Type B pancreatic cell (in vitro differentiated cells): Measurements from ENCODE around the gene EPHX1. TPM values are rescaled to one million over a fixed set of nuclear protein-coding genes. Genes with fewer than 3 reads are reported as not detected.

Experiments
- DNase-seq: peaks from one replicate; pipeline ENCODE4 v3.0.0; 2021; ENCODE audit warnings: mixed read lengths; ENCODE audit not compliant: unreplicated experiment; ENCODE audit errors: extremely low spot score
- H3K27ac Mint-ChIP-seq: 2 replicates; pipeline ENCODE4 v1.8.0; 2021; ENCODE audit warnings: mild to moderate bottlenecking, mixed read lengths
- H3K27me3 Mint-ChIP-seq: 2 replicates; pipeline ENCODE4 v1.8.0; 2021; ENCODE audit warnings: mixed read lengths
- H3K36me3 Mint-ChIP-seq: 2 replicates; pipeline ENCODE4 v1.8.0; 2021; ENCODE audit warnings: mixed read lengths
- H3K4me1 Mint-ChIP-seq: one replicate; pipeline ENCODE4 v1.8.0; 2021; ENCODE audit warnings: mixed read lengths; ENCODE audit not compliant: unreplicated experiment
- H3K4me3 Mint-ChIP-seq: 2 replicates; pipeline ENCODE4 v1.8.0; 2021; ENCODE audit warnings: mild to moderate bottlenecking, mixed read lengths
- H3K9me3 Mint-ChIP-seq: 2 replicates; pipeline ENCODE4 v1.8.0; 2021; ENCODE audit warnings: mixed read lengths
- total RNA-seq: library from RNA; stranded (reverse); gene quantifications from 2 replicates; pipeline ENCODE4 v1.2.1, GENCODE V29; 2021; ENCODE audit warnings: low replicate concordance
- TF ChIP-seq, protein P1 (sequence below): fragments of 200-600 bp; sonication (generic); conservative IDR thresholded peaks from 2 replicates; pipeline ENCODE4 v1.5.0; 2021; ENCODE audit warnings: antibody characterized with exemption, mild to moderate bottlenecking

EPHX1 gene
- total RNA-seq, 1 donor from 2014 or later, result 65.2 TPM

DNA sequence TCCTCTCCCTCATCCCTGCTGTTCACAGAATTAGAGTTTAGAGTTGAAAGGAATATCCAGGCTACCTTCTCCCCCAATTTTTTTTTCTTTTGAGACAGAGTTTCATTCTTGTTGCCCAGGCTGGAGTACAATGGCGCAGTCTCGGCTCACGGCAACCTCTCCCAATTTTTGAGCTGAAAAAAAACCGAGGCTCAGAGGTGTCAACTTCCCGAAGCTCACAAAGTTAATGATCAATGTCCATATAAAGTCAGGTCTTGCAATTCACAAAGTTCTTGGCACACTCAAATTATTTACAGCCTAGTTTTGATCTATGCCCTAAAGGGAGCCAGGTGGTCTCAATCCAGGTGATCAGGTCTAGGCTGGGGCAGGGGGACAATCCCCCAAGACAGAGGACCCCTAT is 79.8 kb downstream of the EPHX1 start:
- no peak for DNase-seq
- Mint-ChIP-seq H3K27me3 (peaks cover 12% of the 10 kb centered on the region), H3K27ac (no peak overlapping the region), H3K4me1 (peaks cover 11% of the 10 kb centered on the region), H3K4me3 (no peak overlapping the region), H3K36me3 (no peaks in the 10 kb centered on the region), H3K9me3 (no peaks in the 10 kb centered on the region)
- TF ChIP-seq, protein P1, sequence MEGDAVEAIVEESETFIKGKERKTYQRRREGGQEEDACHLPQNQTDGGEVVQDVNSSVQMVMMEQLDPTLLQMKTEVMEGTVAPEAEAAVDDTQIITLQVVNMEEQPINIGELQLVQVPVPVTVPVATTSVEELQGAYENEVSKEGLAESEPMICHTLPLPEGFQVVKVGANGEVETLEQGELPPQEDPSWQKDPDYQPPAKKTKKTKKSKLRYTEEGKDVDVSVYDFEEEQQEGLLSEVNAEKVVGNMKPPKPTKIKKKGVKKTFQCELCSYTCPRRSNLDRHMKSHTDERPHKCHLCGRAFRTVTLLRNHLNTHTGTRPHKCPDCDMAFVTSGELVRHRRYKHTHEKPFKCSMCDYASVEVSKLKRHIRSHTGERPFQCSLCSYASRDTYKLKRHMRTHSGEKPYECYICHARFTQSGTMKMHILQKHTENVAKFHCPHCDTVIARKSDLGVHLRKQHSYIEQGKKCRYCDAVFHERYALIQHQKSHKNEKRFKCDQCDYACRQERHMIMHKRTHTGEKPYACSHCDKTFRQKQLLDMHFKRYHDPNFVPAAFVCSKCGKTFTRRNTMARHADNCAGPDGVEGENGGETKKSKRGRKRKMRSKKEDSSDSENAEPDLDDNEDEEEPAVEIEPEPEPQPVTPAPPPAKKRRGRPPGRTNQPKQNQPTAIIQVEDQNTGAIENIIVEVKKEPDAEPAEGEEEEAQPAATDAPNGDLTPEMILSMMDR, result no peak

DNA sequence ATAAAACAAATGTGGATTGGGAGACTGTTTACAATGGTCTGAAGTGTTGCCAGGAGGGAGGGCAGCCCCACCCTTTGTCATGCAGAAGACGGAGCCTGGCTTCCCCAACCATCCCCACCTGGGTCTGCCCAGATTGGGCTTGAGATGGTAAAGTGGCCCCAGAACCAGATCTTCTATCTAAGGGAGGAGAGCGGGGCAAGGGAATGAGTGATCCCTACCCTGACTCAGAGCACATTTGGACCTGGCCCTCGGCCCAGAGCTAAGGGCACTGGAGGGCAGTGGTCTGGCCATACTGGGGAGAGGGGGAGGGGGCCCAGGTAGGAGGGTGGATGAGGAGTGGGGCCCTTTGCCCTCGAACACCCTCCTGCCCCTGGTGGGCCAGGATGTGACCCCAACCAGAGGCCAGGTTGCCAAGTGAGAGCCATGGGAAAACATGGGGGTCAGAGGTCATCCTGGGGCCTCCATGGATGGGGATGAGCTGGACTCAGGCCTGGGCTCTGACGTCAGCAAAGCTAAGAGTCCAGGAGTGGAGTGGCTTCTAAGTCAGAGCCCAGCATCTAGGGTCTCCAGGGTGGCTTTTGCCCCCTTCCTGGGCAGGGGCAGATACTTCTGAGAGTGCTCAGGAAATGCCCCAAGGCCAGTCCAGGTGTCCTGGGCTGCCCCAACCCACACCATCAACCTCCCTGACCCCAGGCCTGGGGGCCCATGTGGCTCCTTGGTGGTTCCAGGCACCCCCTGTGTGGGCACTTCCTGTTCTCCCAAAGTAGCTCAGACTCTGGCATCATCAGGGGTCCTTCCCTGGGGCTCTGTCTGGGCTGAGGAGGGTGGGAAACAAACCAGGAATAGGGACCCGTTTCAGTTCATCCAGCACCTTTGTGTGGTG is 80.7 kb downstream of the EPHX1 start:
- Mint-ChIP-seq H3K9me3 (no peaks in the 10 kb centered on the region), H3K27me3 (peaks cover 12% of the 10 kb centered on the region), H3K4me1 (peaks cover 11% of the 10 kb centered on the region), H3K4me3 (no peak overlapping the region), H3K36me3 (no peaks in the 10 kb centered on the region), H3K27ac (no peak overlapping the region)
- DNase-seq, result no peak
- TF ChIP-seq, protein P1, result no peak

GRCh38 chr1:225891229-225891972 is 81.5 kb downstream of the EPHX1 start:
- H3K36me3 Mint-ChIP-seq, result no peaks in the 10 kb centered on the region
- DNase-seq, result no peak
- H3K9me3 Mint-ChIP-seq, result no peaks in the 10 kb centered on the region
- TF ChIP-seq, protein P1, result no peak
- H3K27ac Mint-ChIP-seq, result no peak overlapping the region
- peaks cover 11% of the 10 kb centered on the region for H3K4me1 Mint-ChIP-seq
- H3K4me3 Mint-ChIP-seq, result no peak overlapping the region
- H3K27me3 Mint-ChIP-seq, result peaks cover 9% of the 10 kb centered on the region

- no peaks in the 10 kb centered on the region for H3K36me3 Mint-ChIP-seq
- no peak overlapping the region for H3K27ac Mint-ChIP-seq
- peaks cover 4% of the 10 kb centered on the region for H3K27me3 Mint-ChIP-seq
- no peak for DNase-seq
- H3K4me3 Mint-ChIP-seq, result no peak overlapping the region
- H3K4me1 Mint-ChIP-seq, result peaks cover 15% of the 10 kb centered on the region
- TF ChIP-seq, protein P1, result no peak
- H3K9me3 Mint-ChIP-seq, result no peaks in the 10 kb centered on the region
Measured at GRCh38 chr1:225892307-225892706, 82.4 kb downstream of the EPHX1 start.

Other genes starting within 250 kb of the EPHX1 start
- 69.2 and 133 TPM in 2 replicates for gene ENAH, start 157.0 kb upstream of the EPHX1 start, total RNA-seq
- 263 and 313 TPM in 2 replicates for gene SRP9, start 32.3 kb upstream of the EPHX1 start, total RNA-seq
- 63.3 and 78.0 TPM in 2 replicates for gene TMEM63A, start 72.3 kb downstream of the EPHX1 start, total RNA-seq
- 0.29 and 0.31 TPM in 2 replicates for gene LEFTY1, start 79.0 kb downstream of the EPHX1 start, total RNA-seq
- gene PYCR2, start 114.1 kb downstream of the EPHX1 start, total RNA-seq, result 37.8 and 46.7 TPM in 2 replicates
- gene LEFTY2, start 131.1 kb downstream of the EPHX1 start, total RNA-seq, result not detected in 2 replicates
- 15.0 and 15.1 TPM in 2 replicates for gene SDE2, start 189.2 kb downstream of the EPHX1 start, total RNA-seq